ENCODE measurements around the gene LAYN. TPM values are rescaled to one million over a fixed set of nuclear protein-coding genes. Genes with fewer than 3 reads are reported as not detected.

LAYN gene
- total and polyA plus RNA-seq, 2 of the 4 experiments (the other 2 are of a cell fraction), result 92.5 to 118 TPM

- H3K9me1 ChIP-seq (ENCODE audit: insufficient read depth, low read length), result peaks cover 19% of the 10 kb centered on the region
- 0 out of 2 replicates have a peak overlapping the region, but pooled peaks have one; percentile 41 for H3K4ac ChIP-seq (ENCODE audit: low read depth, low read length)
- no TSS peak for BruUV-seq (replicated peaks)
- no peak overlapping the region for H3K56ac ChIP-seq (ENCODE audit: extremely low read depth, insufficient read depth, low read length)
- no peak overlapping the region; the same call in 1 of the 2 replicates for H2BK120ac ChIP-seq (ENCODE audit: low read depth, low read length)
- no peaks in the 10 kb centered on the region for H3K36me3 ChIP-seq (ENCODE audit: control insufficient read depth, insufficient read depth, low read length)
- no CpG with 5 or more reads among the region's 4 CpGs for WGBS, 2 experiments (ENCODE audit: extremely low coverage in 2 of 2, insufficient read length in 1 of 2)
- no peaks in the 10 kb centered on the region for H4K20me1 ChIP-seq (ENCODE audit: insufficient read depth, low read length)
- intact Hi-C loops (cut with micrococcal nuclease) (no loop called here), dilution Hi-C loops (cut with HindIII; ENCODE audit: low sequenced_read_pairs, unreplicated experiment) (no loop called here), in situ Hi-C loops (cut with MboI; ENCODE audit: low sequenced_read_pairs) (no loop called here)
- H3K14ac ChIP-seq (replicated peaks; ENCODE audit: low read depth, low read length), result peak overlapping the region; percentile 29
- no peaks in the 10 kb centered on the region for H3K27me3 ChIP-seq (ENCODE audit: control insufficient read depth, insufficient read depth, low read length)
- no peaks in the 10 kb centered on the region for H3K79me1 ChIP-seq (ENCODE audit: low read depth in 1 of 2, low read length in 2 of 2)
- H2AFZ ChIP-seq (replicated peaks; ENCODE audit: low read length, poor library complexity), result no peak overlapping the region
- no peak overlapping the region for H2BK5ac ChIP-seq (ENCODE audit: low read depth, low read length, poor library complexity, severe bottlenecking)
- H3K4me3 ChIP-seq (ENCODE audit: insufficient read depth, low read depth, low read length), result no peak overlapping the region
- no peak overlapping the region for H2AK5ac ChIP-seq (ENCODE audit: low read depth, low read length)
- CTCF ChIA-PET, result interaction anchor here (0.7 kb wide), 1 partner anchor 31 kb away, joined by 3 read pairs; no protein-coding TSS in a partner anchor
- H3K9me3 ChIP-seq (ENCODE audit: control insufficient read depth, insufficient read depth, low read length), result no peaks in the 10 kb centered on the region
- ATAC-seq (ENCODE audit: low read depth) (no peak), DNase-seq (no peak)
- no peak overlapping the region for H4K5ac ChIP-seq (ENCODE audit: low read depth, low read length)
- peak overlapping the region; percentile 7; the same call in 1 of the 2 replicates for H3K4me2 ChIP-seq (ENCODE audit: low read depth, low read length)
- H3K4me1 ChIP-seq (ENCODE audit: control insufficient read depth, insufficient read depth, low read length), result peaks cover 9% of the 10 kb centered on the region
- H3K27ac ChIP-seq (ENCODE audit: insufficient read depth, low read length), result peak overlapping the region; percentile 13; the same call in 1 of the 2 replicates
- 0 out of 3 replicates have a peak overlapping the region, but pooled peaks have one; percentile 35 for H2BK15ac ChIP-seq (ENCODE audit: low read depth, low read length)
- peak overlapping the region in 1 of 2 experiments; percentile 64; a peak in 2 of 4 replicates for H4K8ac ChIP-seq (ENCODE audit: low read depth in 2 of 2, low read length in 2 of 2)
- peak overlapping the region; percentile 82 for H2BK20ac ChIP-seq (ENCODE audit: low read depth, low read length)
- no peak overlapping the region for H2AK9ac ChIP-seq (replicated peaks; ENCODE audit: low read depth, low read length, poor library complexity)
- no peak overlapping the region for H3K9ac ChIP-seq (ENCODE audit: low read depth, low read length)
- no peak for TF ChIP-seq NFE2L2 (IDR thresholded peaks at IDR 0.05; ENCODE audit: low read depth, low read length)
- no peak for TF ChIP-seq SMC3 (IDR thresholded peaks at IDR 0.05; ENCODE audit: low read depth, low read length)
- no peak for TF ChIP-seq ELK1 (IDR thresholded peaks at IDR 0.05; ENCODE audit: borderline replicate concordance, low read depth, low read length)
- TF ChIP-seq BHLHE40 (IDR thresholded peaks at IDR 0.05; ENCODE audit: low read depth, low read length), result no peak
- TF ChIP-seq POLR2A (IDR thresholded peaks at IDR 0.05; ENCODE audit: low read depth, low read length), result no peak
- H3K18ac ChIP-seq (ENCODE audit: low read depth, low read length), result no peak overlapping the region
- H4K91ac ChIP-seq (ENCODE audit: insufficient read depth, low read depth, low read length), result no peak overlapping the region; the same call in 1 of the 2 replicates
- POLR2A ChIA-PET (ENCODE audit: unreplicated experiment), result no interaction called here
- peak overlapping the region; percentile 49 for H3K23ac ChIP-seq (ENCODE audit: low read depth, low read length)
Measured at GRCh38 chr11:111573821-111574249, 33.3 kb downstream of the LAYN start.

All from IMR-90 (cell line).